ENCODE measurements around the gene MTA2.
A peak's percentile ranks its signal among the peaks of the same experiment; 100 is the strongest.

MTA2 gene

DNA sequence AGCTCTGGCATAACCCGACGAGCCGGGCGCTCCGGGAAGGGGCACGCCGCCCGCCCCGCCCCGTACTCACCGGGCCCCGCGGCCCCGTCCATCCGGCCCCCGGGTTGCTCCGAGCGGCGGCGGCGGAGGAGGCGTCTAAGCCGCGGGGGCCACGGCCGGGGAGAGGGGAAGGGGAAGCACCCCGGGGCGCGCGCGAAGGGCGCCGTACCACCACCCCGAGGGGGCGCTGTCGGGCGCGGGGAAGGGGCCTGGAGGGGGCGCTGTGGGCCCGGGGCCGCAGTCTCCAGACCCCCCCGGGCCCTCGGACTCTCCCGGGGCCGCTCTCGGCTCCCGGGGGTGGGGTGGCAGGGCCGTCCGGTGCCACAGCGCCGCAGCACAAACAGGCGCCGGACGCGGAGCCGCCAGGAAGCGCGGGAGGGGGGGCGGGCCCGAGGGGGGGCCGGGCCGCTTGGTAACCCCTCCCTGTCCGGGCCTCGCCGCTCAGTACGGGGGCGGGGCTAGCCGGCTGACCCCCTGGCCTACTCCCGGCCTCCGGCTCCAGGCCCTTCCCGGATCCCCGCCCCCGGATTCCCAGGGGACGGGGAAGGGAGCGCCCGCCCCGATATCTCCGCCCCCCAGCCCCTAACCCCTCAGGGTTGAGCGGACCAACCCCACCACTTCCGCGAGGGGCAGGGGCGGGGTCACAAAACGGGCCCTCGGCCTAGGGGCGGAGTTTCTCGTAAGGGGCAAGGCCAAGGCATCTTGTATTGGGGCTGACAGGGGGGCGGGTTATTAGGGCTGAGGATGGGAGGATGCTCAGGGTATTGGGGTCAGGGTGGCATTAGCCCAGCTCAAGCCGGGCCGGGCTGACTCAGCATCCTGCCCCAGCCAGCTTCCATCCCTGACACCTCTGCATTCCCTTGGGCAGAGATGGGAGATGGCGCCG is 11.0 kb upstream of the MTA2 start, which contains the start of the genes EML3 and ROM1:
Gene EML3 (minus strand): TSS at position 410 of the 925 bp plus-strand sequence. CDS start 318 bp downstream, at position 92.
Gene ROM1 (plus strand): TSS at position 892 of the 925 bp plus-strand sequence. CDS start 25 bp downstream, at position 917.
- peak; percentile 97 for DNase-seq

DNA sequence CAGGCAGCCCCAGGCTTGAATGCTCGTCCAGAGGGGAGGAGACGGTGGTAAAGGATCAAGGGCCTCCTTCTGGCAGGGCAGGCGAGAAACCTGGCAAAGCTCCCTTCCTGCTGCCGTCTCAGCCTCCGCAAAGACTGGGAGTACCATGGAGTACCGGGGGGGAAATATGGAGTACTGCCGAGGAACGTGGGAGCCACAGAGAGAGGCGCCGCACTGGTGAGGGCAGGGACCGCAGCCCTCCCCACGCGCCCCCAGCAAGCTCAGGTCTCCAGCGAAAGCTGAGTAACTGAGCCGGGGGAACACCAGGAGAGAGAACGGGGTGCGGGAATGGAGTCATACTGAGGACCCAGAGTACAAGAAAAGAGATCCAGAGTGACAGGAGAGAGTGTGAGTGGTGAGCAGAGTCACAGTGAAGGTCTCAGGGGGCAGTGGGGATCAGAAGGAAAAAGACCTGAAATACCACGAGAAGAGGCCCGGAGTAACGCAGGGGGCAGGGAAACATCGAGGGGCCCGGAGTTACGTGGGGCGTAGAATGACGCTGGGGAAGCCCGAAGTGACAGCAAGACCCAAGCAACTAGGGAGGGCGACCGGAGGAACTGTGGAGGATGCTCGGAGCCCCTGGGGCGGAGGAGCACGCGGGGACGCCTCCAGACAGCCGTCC is 10.2 kb upstream of the MTA2 start:
- peak; percentile 66 for DNase-seq

DNA sequence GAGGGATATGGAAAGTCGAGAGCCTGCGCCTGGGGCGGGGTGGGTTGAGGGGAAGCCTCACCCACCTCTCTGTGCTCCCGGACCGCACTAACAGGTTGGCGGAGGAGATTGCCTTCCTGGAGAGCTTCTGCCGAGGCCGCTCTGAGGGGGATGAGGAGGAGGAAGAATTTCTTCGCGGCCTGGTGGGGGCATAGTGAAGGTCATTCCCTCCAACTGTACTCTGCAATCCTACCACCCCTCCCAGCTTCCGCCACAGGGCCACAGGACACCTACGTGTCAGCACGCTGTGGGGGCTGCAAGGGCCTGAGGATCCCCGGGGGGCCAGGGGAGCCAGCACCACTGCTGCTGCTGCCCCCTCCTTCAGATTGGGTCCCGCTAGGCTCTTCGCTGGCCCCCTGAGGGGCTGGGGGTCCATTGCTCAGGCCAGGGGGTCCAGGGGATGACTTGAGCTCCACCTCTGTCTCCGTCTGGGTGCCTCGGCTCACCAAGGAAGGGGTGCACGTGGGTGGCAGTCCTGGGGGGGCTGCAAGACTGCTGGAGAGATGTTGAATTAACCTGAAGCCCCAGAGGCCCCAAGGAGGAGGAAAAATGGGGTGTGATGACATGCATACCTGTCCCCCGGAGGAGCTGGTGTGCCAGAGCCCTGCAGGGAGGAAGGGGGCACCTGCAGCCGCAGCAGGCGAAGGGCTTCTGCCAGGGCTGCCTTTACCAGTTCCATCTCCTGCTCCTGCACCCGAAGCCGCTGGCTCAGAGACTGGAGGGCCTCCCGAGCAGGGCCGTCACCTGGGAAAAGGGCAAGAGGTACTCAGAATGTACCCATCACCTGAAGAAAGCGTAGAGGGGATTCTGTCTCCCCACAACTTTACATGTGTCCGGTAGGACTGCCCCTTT is 9.4 kb upstream of the MTA2 start:
- DNase-seq: no peak

DNA sequence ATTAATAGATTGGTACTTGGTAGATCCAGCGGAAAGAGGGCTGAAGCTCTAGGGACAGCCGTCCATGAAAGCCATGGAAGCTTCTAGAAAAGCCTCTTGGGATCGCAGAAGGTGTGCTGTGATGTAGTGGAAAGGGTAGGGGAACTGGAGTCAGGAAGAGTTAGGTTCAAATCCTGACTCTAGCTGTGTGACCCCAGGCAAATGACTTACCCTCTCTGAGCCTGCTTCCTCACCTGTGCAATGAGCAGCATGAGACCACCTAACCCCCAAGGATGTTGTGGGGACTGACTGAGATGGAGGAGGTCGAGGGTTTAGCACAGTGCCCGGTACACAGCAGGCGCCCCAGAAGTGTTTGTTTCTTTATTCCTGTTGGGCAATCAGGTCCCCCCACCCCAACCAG is 8.7 kb upstream of the MTA2 start:
- no peak for DNase-seq

DNA sequence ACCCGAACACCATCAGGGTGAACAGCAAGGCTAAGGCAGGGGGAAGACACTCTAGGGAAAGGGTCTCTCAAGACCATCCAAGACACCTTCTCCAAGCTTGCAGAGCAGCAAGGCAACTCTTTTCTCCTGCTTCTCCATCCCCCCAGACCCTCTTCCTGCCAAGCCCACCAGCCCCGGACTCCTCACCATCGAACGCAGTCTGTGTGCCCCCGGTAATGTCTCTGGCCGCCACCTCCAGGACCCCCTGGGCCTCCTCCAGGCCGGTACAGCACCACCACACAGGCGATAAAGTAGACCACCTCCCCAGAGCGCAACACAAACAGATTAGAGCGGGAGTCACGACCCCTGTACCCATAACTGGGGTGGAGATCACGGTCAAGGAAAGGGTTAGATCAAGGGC is 7.1 kb upstream of the MTA2 start:
- DNase-seq: no peak

DNA sequence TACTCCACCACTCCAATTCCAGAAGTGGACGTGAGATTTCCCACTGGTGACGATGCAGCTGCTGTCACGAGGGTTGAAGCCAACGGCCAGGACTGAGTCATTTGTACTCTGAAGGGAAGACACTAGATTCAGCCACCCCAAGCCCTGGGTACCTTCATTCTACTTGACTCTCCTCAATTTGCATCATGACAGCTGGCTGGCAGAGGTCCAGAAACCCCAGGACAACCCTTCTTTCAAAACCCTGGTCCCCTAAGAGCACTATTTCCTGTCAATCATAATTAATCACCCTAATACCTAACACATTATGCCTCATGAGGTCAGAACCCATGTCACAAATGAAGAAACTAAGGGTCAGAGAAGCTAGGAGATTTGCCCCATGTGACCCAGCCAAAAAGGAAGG is 6.0 kb upstream of the MTA2 start:
- DNase-seq: no peak

DNA sequence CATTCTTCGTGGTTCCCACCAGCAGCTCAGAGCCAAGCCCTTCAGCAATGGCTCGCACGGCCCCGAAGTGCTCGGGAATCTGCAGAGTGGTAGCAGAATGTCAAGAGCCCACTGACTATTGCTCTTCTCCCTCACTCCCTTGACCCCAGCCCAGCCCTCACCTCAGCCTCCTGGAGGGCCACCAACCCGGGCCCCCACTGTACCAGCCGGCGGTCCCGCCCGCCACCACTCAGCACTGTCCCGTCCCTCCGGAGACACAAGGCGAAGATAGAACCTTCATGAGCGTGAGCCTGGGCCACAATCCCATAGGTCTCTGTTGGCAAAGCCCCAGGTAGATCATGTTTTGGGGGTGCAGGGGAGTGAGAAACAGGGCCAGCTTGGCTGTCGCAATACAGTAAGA is 4.2 kb upstream of the MTA2 start:
- no peak for DNase-seq

DNA sequence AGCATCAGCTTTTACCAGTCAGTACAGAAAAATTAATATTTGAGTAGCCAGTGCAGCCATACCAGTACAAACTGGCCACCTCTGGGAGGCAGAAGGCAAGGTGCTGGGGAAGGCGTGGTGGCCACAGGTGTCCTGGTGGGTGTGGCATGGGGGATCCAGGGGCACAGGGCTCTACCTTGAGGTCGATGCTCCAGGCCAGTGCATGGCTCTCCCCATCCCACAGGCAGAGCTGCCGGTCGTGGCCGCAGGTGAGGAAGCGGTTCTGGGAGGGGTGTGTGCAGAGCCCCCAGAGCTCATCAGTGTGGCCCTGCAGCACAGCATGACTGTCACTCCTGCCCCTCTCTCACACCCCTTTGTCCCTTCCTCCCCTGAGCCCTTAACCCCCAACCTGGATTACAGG is 3.8 kb upstream of the MTA2 start:
- DNase-seq: no peak

DNA sequence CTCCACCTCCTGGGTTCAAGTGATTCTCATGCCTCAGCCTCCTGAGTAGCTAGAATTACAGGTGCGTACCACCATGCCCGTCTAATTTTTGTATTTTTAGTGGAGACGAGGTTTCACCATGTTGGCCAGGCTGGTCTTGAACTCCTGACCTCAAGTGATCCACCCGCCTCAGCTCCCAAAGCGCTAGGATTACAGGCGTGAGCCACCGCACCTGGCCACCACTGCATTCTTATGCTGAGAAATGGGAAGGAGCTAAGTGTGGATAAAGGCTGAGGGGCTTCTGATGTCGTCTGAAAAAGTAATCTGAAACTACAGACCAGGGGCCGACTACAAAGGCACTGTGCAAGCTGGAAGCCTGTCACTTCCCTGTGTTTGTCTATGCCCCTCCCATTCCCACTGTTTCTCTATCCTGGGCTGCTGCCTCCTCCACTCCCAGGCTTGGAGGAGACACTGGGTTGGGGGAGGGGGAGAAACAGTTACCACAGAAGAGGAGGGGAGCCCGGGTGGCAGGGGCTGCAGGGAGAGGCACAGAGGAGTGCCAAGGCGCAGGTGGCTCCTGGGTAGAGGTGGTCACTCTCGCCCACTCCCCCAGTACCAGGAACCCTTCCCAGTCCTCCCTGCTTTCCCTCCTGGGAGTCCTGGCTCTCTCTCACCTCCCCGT is 2.9 kb upstream of the MTA2 start:
- DNase-seq: peak; percentile 62

DNA sequence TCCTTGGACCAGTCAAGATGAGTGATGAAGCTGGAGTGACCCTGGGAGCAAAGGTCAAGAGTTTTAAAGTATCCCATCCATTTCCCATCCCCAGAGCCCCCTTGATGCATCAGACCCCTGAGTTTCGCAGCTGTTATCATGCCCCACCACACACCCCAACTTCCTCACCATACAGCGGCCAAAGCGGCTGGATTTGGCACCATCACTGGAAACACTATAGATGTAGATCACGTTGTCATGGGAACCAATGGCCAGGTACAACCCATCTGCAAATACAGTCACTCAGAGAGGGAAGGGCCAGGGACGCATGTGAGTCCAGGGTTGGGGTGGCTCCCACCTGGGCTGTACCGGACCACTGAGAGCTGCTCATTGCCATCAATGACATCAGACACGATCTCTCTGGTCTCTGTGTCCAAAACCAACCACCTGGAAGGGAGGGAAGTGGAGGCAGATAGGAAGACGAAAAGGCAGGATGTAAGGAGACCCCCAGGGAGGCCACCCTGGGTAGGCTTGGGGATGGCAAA is 2.2 kb upstream of the MTA2 start:
- DNase-seq: no peak

DNA sequence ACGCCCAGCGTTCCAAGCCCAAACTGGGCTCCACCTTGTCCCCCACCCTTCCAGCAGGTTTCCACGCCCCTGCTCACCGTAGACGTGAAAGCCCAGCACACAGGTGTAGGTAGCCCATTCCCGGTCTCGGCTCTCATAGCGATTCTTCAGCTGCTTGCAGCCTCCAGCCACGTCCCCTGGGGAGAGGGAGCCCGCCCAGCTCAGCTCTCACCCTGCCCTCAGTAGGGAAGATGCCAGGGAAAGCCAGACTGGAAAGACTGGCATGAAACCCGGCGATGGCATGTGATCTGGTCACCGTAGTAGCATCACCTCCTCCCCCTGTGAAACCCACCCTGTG is 1.4 kb upstream of the MTA2 start:
- DNase-seq: peak; percentile 63

DNA sequence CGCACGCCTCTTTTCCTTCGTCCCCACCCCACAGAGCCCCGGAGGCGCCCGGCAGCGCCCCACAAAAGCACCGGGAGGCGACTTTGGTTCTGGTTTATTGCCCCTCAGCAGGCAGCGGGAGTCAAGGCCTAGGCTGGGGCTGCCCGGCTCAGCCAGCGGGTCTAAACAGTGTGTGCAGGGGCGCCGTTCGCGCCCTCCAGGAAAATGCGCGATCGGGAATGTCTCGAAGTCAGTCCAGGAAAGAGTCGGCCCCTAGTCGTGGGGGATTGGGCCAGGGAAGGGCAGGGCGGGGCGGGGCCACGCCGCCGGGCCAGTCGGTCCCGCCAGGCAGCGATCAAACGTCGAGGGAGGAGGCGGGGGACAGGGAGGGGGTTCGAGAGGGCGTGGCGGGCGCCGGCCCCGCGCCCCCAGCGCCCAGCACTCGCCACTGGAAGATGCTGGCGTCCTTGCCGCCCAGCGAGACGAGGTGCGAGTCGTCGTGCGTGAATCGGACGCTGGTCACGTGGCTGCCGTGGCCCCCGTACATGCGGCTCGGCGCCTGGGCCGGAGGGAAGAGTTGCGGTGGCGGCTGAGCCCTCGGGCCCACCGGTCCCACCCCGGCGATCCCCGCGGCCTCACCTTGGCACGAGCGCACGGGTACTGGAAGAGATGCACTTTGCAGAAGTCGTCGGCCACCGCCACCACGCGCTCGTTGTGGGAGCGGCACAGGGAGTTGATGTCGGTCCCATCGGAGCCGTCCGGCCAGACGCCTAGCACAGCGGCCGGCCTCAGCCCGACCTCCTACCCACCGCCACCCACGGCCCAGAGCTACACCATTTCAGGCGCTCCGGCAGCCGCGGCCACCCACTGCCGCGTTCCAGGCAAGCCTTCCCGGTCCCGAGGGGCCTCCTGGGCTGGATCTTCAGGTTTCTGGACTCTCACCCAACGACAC is 741 bp upstream of the MTA2 start:
- DNase-seq: peak; percentile 75

DNA sequence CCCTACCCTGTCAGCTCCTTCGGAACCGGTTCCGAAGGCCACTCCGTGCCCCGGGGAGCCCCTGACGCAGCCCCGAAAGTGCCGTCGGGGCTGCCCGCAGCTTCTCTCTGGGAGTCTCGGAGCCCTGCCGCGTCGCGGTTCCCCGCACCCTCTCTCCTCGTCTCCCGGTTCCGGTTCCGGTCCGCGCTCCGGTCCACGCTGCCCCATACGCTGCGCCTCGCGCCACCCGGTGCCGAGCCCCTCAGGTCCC is 618 bp downstream of the MTA2 start:
- DNase-seq: no peak

DNA sequence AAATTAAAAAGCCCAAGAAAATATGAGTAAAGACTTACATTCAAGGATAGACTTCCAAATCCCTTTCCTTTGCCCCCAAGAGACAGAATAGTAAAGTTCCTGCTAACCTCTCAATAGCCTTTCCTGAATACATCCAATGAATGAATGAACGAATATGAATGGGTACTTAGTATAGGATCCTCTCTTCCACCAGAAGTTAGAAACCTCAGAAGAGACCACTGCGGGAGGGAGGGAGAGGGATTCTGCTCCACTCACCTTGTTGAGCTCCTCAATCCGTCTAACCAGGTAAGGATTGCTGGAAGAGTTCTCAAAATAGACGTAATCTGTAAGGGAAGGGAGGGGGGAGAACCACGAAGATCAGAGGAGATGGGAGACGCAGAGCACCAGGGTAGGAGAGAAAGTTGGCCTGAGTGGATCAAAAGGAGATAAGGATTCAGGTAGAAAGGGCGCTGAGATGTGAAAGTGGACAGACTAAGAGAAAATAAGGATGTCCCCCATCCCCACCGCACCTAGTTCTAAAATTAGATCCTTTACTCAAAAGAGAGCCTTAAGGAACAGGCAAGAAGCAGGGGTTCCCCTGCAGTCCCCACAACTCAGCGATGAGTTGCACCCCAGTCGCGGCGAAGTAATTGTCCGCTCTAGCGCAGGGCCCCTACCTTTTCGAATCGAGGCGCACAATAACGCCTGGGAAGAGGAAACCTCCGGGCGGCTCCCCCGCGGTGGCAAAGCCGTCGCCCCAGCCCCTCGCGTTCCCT is 1.1 kb downstream of the MTA2 start:
- DNase-seq: peak; percentile 30

DNA sequence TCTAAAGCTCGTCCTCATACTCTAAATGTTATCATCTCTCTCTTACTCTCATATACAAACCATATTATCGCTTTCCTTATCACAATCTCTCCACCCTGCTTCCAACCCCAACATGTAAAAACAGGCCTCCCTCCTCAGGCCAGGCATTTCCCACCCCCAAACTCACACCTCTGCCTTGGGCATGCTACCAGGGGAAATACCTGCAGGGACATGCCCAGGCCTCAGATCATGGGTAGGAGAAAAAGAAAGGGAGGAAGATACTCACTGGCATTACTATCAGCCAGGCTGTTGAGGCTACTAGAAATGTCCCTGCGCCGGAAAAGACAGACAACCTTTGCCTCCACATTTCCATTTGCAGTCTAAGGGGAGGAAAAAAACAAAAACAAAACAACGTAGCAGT is 1.8 kb downstream of the MTA2 start:
- DNase-seq: peak; percentile 45

DNA sequence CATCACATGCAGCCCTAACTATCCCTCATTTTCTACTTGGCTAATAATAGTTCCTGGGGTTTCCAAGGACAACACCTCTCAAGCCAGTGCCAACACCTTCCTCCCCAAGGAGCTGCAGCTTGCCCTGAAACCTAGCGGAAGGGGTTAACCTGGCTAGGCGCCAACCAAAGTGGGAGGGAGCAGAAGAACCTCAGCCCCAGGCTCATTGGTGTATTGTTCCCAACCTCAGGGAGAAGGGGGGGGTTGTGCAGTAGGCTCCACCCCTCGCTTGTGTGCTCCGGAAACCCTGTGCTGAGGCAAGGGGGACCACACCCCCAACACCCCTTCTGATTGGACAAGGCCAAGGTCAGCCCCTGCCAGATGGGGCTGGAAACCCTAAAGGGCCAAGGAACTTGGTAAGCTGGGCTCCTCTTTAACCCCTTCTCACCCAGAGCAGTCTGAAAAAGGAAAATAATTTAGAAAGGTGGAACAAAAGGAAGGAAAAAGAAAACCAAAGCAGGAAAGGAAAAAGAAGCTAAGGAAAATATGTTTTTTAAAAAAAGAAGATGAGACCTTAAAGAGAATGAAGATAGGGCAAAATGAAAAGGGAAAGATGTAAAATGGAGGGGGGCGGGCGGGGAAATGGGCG is 2.5 kb downstream of the MTA2 start:
- peak; percentile 98 for DNase-seq

DNA sequence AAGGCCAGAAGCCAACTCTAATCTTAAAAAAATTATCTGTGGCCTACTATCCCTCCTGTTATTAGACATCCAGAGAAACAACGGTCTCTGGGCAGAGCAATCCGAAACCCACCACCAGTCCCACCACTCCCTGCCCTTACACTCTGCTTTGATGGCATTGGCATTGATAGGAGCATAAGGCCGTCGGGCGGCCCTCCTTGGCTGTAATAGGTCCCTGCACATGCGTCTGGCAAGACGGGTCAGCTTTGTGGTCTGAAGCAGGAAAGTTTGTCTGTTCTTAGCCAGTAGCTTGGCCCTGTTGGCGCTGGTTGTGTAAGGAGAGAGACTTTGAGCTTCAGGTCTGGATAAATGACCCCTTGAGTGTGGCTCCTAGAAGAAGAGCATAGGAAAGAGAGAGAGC is 6.5 kb downstream of the MTA2 start:
- no peak for DNase-seq

DNA sequence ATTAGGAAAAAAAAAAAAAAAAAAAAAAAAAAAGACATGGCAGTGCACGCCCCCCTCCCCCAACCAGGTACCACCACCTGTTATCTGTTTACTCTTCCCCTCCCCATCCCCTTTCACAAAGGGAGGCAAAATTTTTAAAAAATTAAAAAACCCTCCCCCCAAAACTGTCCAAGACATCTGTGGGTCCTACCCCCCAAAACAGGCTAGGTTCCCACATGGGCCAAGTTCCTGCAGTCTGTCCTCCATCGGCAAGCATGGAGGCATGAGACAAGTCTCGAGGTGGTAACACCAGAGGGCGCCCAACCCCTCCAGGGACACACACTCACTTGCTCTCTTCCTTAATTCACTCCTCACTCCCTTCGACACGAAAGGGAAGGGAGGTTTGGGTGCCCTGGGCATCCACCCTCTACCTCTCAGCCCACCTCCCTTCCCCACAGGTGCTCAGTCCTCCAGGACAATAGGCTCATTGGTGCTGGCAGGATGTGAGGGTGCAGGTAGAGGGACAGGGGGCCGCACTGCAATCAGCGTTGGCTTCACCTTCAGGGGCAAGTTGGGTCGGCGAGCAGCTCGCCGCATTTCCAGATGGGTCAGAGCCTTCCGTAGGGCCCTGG is 8.1 kb downstream of the MTA2 start:
- peak; percentile 84 for DNase-seq

DNA sequence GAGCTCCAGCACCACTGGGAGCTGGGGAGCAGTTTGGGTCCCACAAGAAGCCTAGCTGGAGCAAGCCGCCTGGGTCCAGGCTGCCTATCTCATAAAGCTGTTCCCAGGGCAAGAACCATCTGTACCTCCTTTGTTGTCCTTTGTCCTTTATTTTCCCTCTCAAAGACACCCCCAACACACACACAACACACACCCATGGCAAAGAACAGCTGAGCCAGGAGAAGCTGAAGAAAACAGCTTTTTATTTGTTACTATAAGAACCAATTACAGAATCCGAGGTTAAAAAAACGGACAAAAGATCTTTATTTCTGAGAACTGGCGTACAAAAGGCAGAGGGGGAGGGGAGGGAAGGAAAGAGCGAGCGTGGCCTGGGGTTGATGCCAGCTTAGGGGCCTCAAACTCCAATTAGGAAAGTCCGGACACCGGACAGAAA is 8.7 kb downstream of the MTA2 start:
- no peak for DNase-seq
